NCI-H146 (cell line): ENCODE results near the gene DIS3L.
A peak's percentile ranks its signal among the peaks of the same experiment; 100 is the strongest.
"Not testable (repeated sequence)": the region's sequence is repeated elsewhere in the genome, so short reads cannot be mapped to it uniquely, and the experiment has no call there.

Experiments
- DNase-seq: peaks from one replicate; lab custom pipeline; 2025; lab: John Stamatoyannopoulos, UW

Gene DIS3L

DNA sequence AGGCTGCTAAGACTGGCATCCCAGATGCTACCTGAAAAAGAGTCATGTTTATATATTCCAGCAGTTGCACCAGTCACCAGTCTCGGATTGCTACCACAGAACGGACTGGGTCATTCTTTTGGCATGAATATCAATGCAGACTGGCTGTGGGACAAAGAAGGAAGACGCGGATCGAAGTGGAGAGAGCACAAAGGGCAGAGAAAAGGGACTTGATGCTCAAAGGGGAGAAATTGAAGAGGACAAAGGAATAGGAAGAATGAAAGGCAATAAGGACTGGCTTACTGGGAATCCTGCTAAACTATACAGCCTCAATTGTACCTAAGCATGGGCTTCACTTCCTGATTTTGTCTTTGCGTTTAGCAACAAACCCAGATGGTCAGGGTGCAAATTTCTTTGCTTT lies 15.3 kb upstream of the DIS3L start:
- DNase-seq = no peak

DNA sequence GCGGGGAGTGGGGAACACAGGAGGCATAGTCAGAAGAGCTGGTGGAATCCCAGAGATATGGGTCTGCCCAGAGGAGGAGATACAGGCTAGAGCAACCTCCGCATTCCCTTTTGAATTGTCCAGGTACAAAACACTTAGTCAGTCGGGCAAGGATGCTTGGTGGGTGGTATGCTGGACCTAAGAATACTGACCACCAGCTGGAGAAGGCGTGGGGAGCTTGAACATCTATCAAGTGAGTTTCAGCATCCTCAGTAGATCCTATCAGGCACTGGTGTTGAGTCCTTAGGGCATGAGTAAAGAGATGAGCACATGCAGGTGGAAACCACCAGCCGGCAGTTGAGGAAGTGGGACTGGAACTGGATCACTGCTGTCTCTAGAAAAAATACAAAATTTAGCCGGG lies 14.7 kb upstream of the DIS3L start:
- no peak for DNase-seq

DNA sequence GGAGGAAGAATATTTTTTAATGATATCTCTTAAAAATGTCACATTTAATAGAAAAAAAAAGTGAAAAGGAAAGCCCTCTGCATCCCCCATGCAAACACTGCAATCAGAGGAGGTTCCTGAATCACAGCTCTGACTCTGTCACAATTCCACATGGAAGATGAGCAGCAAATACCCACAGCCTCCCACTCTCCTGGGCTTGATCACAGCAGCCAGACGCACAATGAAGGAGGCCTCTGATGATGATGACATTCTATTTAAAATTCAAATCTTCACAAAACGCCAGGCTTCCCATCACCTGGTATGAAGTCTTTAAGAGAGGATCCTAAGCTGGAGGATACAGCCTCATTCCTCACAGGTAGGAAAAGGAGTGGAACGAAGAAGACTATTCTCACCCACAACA lies 9.1 kb upstream of the DIS3L start:
- no peak for DNase-seq

DNA sequence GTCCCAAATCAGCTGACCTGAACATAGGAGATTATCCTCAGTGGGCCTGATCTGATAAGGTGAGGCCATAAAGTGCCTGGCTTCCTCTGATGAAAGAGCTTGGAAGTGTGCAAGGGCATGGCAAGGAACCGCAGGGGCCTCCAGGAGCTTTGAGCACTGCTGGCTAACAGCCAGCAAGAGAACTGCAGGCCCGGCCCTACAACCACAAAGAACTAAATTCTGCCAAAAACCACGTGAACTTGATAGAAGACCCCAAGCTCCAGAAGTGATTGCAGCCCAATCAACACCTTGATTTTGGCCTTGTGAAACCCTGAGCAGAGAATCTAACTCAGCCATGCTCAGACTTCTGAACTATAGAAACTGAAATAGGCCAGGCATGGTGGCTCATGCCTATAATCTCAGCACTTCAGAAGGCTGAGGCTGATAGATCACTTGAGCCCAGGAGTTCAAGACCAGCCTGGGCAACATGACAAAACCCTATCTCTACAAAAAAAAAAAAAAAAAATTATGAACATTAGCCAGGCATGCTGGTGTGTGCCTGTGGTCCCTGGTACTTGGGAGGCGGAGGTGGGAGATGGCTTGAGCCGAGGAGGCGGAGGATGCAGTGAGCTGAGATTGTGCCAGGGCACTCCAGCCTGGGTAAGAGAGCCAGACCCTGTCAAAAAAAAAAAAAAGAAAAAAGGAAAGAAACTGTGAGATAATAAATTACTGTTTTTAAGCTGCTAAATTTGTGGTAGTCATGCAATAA lies 7.7 kb upstream of the DIS3L start:
- no peak for DNase-seq

DNA sequence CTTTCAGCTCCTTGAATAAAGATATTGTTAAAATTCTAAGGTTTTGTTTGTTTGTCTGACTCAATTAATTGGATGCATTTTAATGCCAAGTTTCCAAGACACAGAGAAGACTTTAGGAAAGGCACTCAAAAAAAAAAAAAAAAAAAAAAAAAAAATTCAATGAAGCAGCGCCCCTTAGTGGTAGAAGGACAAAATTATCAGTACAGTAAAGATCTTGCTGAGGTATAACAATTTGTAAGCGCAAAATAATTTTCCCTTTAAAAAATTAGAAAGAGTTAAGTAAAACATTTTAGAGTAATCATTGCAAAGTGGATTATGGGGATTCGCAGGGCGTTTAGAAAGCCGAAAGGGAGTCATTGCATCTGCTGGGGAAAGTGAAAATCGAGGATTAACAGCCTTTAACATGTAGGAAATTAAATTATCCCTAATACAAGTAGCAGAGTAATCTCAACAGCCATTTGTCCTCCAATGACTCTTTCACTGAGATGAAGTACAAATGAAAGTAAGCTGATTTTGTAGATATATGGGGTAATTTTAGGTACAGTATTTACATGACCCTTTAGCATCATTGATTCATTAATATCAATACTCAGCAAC lies 5.8 kb upstream of the DIS3L start:
- DNase-seq = peak; percentile 22

DNA sequence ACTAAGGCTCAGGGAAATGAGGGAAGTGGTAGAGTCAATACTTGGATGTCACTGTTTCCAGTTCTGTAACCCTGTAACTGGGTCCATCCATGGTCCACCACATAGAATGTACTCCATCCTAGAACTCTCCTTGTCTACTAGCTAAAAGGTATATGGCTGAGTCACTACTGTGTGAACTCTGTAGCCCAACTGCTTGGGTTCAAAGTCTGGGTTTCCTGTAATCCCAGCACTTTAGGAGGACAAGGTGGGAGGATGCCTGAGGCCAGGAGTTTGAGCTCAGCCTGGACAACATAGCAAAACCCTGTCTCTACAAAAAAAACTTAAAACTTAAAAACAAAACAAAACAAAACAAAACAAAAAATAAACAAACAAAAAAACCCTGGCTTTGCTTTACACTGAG lies 5.3 kb upstream of the DIS3L start:
- no peak for DNase-seq

DNA sequence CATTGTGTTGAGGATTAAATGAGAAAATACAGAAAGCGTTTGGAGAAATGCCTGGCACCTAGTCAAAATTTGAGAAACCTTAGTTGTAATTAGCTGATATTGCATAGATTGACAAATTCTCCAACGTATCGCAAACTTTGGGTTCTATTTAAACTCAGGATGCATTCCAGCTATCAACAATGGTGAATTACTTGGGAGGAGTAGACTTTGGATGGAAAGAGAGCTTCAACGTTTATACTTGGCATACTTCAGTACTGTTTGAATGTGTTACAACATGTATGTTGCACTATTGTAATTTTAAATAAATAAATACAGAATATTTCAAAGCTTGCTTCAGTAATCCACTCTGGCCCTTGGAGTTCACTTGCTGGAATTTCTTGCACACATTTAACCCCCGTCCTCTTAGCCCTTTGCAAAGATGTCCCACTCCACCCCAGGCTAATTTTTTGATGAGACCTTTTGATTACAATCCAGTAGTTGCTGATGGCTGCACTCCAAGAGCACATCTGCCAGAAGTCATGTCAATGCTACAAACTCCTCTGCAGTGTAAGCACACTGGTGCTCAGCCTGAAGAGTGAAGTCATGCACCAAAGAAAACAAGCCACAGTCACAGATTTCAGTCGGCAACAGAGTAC lies 4.7 kb upstream of the DIS3L start:
- DNase-seq = no peak

DNA sequence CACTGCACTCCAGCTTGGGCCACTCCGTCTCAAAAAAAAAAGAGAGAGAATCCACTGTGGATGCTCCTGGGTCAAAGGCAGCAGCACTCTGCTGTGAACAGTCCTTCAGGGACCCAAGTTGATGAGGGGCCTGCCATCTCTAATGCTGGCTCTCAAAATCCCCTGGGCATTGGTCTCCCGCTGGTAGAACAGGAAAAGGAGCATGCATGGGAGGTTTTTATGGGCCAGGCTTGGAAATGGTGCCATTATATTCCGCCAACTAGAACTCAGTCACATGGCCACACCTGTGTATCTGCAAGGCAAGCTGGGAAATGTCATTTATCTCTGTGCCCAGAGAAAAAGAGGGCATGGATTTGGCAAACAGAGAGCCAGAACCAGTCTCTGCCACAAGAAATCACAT lies 3.4 kb upstream of the DIS3L start:
- no peak for DNase-seq

DNA sequence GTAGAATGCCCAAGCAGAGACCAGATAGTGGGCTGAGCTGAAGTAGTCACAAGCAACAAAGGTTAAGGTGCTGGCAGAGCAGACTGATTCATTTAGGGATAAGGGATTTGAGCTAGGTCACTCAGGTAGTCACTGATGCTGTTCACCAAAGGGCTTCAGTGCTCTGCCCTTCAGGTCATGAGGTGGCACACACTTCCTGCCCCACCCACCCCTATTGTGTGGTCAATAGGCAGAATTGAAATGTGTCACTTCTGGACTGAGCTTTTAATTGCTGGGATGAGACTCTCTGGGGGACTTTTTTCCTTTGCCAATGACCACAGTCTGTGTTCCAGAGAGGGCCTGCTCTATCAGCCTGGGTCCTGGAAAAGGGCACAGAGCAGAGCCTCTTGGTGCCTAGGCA lies 2.9 kb upstream of the DIS3L start:
- DNase-seq = no peak

DNA sequence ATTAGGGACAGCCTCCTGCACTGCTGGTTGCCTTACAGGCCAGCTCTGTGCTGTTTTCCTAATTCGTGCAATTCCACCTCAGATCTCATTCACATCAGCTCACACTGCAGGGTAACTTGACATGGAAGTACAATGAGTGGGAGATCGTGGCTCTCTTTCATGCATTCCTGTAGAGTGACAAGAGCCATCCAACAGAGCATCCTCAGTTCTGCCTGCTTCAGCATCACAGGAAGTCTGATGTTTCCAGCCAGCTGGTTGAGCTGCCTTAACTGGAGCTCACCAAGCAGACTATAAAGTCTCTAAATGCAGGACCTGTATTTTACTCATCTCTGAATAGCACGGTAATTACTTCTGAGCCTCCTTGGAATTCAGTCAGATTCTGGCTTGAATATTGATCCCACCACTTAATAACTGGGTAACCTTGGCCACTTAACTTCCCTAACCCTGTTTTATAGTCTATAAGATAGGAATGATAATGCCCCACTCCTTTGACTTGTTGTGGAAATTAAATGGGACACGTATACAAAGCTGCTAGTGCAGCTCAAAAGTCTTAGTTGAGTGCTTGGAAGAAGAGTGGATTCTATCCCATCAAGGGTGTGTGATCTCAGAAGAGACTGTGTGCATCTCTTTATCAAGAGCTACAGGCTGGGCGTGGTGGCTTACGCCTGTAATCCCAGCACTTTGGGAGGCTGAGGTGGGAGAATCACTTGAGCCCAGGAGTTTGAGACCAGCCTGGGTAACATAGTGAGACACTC lies 1.4 kb upstream of the DIS3L start:
- DNase-seq = no peak

DNA sequence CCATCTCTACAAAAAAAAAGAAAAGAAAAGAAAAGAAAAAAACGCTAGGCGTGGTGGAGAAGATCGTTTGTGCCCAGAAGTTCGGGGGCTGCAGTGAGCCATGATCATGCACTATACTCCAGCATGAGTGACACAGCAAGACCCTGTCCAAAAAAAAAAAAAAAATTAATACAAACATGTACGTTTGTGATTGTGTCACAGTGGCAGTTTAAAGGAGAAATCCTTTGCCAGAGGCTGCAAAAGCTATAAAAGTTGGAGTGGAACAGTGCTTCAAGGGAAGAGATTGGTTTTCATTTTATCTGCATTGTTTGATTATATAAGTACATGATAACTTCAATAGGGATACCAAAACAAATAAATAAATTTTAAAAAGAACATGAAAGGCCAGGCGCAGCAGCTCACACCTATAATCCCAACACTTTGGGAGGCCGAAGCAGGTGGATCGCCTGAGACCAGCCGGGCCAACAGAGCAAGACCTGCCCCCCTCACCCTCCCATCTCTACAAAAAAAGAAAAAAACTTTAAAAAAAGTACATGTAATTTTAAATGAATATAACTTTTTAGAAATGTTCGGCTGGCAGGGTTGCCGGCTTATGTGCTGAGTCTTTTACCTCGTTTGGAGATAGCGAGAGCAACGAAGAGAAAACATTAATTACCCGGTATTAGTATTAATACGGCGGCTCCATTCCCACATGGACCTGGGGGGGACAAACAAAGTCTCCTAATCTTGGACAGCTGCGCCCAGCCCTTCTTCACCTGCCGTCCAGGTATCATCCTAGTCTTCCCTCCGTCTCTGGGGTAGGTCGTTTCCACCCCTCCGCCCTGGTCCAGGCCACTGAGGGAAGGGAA lies 573 bp upstream of the DIS3L start:
- peak; percentile 72 for DNase-seq

DNA sequence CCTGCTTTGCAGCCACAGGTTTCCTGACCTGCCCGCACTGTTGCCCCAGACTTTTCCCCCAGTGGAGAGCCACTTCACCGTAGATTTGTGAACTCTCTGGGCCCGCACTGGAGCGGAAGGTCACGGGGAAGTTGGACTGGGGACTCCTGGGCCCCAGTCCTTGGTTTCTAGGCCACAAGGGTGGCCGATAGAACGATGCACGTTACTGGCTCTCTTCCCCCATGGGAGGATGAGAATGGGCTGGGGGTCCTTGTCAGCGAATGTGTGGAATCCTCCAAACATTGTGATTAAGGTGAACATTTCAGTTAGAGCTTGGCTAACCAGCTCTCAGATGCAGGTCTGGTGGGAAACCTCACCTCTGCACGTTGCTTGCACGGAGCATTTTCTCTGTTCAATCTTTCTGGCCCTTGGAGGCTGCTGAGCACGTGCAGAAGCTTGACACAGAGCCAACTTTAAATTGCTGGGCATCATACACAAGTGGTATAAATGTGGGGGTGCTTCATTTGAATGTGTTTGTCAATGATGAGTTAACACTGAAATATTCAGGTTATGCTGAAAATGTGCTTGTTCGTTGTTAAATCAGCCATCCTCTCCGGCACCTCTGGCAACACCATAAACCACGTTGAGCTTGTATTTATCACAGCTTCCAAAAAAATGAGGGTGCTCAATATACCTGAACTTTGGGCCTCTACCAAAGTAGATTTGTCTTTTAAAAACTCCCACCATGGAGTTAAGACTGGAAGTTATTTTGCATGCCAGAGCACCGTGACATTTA lies 976 bp downstream of the DIS3L start:
- DNase-seq = peak; percentile 34

DNA sequence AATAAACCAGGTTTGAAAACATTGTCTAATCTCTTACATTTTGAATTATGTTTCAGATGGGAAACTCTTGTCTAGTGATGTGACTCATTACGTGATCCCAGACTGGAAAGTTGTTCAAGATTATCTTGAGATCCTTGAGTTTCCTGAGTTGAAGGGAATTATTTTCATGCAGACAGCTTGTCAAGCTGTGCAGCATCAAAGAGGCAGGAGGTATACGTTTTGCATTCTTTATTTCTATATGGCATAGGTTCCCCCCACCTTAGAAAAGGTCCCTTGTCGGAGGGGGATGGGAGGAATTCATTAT lies 1.5 kb downstream of the DIS3L start:
- no peak for DNase-seq

DNA sequence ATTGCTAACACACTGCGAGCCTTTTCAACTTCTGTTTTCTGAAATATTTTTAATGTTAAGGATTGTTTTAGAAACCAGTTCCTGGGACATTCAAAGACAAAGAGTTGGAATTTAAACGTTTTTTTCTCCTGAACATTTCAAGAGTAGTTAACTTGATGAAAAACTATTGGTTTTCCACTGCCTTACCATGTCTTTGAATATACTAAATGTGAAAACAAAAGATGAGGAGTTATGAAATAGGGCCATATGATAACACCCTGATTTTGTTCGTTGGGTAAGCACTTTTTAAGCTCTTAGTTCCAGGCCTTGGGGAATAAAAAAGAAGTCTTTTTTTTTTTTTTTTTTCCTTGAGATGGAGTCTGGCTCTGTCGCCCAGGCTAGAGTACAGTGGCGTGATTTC lies 2.8 kb downstream of the DIS3L start:
- DNase-seq = no peak

DNA sequence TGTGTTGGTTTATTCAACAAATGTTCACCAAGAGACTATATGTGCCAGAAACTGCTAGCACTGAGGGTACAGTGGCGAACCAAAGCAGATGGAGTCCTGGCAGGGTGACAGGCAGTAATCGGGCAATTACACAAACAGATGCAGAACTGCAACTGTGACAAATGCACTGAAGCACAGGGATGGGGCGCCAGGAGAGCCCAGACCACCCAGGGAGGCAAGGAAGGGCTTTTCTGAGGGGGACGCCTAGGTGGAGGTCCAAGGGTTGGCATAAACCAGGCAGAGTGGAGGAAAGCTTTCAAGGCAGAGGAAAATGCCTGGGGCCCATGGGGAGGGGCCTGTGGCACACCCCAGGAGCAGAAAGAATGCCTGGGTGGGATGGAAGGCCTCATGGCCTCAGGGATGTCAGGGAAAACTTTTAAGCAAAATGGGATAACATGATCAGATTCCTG lies 5.5 kb downstream of the DIS3L start:
- DNase-seq = no peak

DNA sequence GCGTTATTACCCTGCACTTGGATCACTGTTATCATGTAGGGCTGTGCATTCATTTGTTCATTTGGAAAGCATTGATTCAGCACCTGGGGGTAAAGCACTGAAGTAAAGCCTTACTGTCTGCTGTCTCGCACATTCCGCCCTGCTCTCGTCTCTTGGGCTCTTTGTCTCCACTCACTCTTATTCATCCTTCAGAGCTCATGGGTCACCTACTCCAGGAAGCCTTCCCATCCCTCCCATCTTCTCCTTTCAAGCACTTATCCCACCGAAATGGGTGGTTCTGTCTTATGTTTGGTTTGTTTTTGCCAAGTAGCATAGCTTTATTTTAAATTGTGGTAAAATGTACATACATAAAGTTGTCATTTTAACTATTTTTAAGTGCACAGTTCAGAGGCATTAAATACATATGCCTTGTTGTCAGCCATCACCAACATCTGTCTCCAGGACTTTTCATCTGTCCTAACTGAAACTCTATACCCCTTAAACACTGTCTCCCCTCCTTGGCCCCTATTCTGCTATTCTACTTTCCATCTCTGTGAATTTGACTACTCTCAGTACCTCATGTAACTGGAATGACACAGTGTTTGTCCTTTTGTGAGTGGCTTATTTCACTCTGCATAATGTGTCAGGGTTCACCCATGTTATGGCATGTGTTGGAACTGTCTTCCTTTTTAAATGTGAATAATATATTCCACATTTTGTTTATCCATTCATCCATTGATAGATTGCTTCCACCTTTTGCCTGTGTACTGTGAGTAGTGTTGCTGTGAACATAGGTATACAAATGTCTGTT lies 9.3 kb downstream of the DIS3L start:
- DNase-seq = no peak

DNA sequence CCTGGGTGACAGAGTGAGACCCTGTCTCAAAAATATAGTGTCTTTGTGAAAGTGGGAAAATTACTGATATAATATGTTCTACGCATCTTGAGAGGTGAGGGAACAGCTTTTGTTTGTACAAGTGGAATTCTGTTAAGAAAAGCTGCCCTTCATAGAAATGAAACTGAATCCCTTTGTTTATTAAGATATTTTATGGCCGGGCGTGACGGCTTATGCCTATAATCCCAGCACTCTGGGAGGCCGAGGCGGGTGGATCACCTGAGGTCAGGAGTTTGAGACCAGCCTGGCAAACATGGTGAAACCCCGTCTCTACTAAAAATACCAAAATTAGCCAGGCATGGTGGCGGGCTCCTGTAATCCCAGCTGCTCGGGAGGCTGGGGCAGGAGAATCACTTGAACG lies 11.1 kb downstream of the DIS3L start:
- DNase-seq = not testable (repeated sequence)

DNA sequence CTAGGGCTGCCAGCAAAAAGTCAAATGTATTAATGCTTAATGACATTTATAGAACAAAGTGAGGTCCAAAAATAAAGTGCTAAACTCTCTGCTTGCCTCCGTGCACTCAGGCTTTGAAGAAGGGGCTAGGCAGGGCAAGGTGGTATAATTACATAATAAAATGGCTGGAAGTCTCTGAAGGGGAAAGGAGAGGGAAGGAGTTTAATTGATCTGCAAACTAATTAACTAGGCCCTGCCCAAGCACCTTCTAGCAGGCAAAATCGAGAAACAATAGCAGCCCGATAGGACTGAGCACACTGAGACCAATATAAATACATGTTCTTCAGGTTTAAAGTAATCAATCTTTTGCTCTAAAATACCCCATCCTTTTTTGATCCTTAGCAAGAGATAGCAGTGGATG lies 13.0 kb downstream of the DIS3L start:
- DNase-seq = peak; percentile 64

DNA sequence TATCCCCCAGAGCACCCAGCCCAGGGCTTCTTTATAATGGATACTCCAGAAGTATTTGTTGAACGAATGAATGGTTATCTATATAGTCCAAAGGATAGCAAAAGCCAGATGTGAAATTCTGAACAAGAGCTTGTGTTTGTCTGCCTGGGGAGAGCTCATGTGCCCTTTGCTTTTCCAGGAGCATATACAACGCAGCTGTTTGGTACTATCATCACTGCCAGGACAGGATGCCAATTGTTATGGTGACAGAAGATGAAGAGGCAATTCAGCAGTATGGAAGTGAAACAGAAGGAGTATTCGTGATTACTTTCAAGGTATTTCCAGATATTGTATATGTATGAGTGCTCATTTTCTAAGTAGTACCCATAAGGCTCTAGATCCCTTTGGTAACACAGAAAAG lies 15.2 kb downstream of the DIS3L start:
- DNase-seq = no peak

DNA sequence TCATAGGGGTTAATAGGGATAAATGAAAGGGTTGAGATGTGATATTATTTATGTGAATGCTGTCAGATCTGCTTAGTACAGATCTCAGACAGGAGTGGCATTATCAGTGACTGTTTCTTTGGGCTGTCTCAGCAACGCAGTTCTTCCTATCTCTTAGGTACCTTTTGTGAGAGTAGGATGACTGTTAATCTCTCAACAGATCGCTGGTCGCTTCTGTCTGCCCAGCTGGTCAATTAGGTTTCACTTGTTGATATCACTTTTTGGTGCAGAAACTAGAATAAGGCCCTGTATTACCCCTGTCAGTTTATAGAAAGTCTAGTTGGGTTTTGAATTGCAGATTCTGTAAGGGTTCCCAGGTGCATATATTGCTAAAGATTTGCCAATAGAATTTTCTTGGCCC lies 16.5 kb downstream of the DIS3L start:
- no peak for DNase-seq
